ENCODE data around the gene INO80E. TPM values are rescaled to one million over a fixed set of nuclear protein-coding genes. Genes with fewer than 3 reads are reported as not detected.
"Not testable (repeated sequence)": the region's sequence is repeated elsewhere in the genome, so short reads cannot be mapped to it uniquely, and the experiment has no call there.

INO80E gene
- polyA plus RNA-seq, 3 donors: 37.3 to 69.5 (median 50.1) TPM

- 59 to 74% (median 72%) methylated on average over 8 of the region's 8 CpGs for WGBS, 3 donors
- no peak overlapping the region for H3K27ac ChIP-seq (ENCODE audit: low read depth, low read length)
These were observed 20.7 kb downstream of the INO80E start for GRCh38 chr16:30016555-30017276.

- WGBS, 3 donors: 94 to 98% (median 97%) methylated on average over 2 of the region's 2 CpGs
- H3K27ac ChIP-seq (ENCODE audit: low read depth, low read length): no peak overlapping the region
These were observed 21.2 kb downstream of the INO80E start for GRCh38 chr16:30017277-30017656.

GRCh38 chr16:30017937-30018336, 21.9 kb downstream of the INO80E start:
- WGBS, 3 donors: 79 to 87% (median 84%) methylated on average over 4 of the region's 4 CpGs
- not testable (repeated sequence) for H3K27ac ChIP-seq (ENCODE audit: low read depth, low read length)

GRCh38 chr16:30018731-30019158, 22.7 kb downstream of the INO80E start:
- 58 to 81% (median 77%) methylated on average over 4 of the region's 4 CpGs for WGBS, 3 donors
- H3K27ac ChIP-seq (ENCODE audit: low read depth, low read length): no peak overlapping the region

- no peak within 1 kb of the TSS for H3K27ac ChIP-seq (ENCODE audit: low read depth, low read length)
- 79 to 83% (median 79%) methylated on average over 6 of the region's 6 CpGs for WGBS, 3 donors
These were observed 26.8 kb downstream of the INO80E start, which contains the start of gene C16orf92 for GRCh38 chr16:30022887-30023286. C16orf92 (plus strand) TSS chr16:30023198; CDS start chr16:30023341, 143 bp downstream.

- 75 to 88% (median 85%) methylated on average over 11 of the region's 11 CpGs for WGBS, 3 donors
- H3K27ac ChIP-seq (ENCODE audit: low read depth, low read length): no peak overlapping the region
These were observed 27.5 kb downstream of the INO80E start for GRCh38 chr16:30023586-30023985.

- WGBS, 3 donors: 65 to 85% (median 73%) methylated on average over 15 to 16 of the region's 16 CpGs
These were observed 28.4 kb downstream of the INO80E start for GRCh38 chr16:30024451-30024850.

GRCh38 chr16:30025156-30025555, 29.1 kb downstream of the INO80E start:
- WGBS, 3 donors: 58 to 70% (median 66%) methylated on average over 16 to 20 of the region's 20 CpGs
- no peak overlapping the region for H3K27ac ChIP-seq (ENCODE audit: low read depth, low read length)

More at GRCh38 chr16:30024451-30024850, 28.4 kb downstream of the INO80E start:
- H3K27ac ChIP-seq (ENCODE audit: low read depth, low read length): no peak overlapping the region

- WGBS, 3 donors: 52 to 72% (median 59%) methylated on average over 7 of the region's 7 CpGs
- no peak overlapping the region for H3K27ac ChIP-seq (ENCODE audit: low read depth, low read length)
These were observed 29.5 kb downstream of the INO80E start for GRCh38 chr16:30025574-30025973.

- 88 to 92% (median 91%) methylated on average over 17 to 18 of the region's 18 CpGs for WGBS, 3 donors
These were observed 30.4 kb downstream of the INO80E start for GRCh38 chr16:30026449-30026848.

GRCh38 chr16:30027588-30028437, 31.8 kb downstream of the INO80E start:
- H3K27ac ChIP-seq (ENCODE audit: low read depth, low read length): no peak overlapping the region
- WGBS, 3 donors: 33 to 42% (median 40%) methylated on average over 12 to 13 of the region's 13 CpGs

More at GRCh38 chr16:30026449-30026848, 30.4 kb downstream of the INO80E start:
- no peak overlapping the region for H3K27ac ChIP-seq (ENCODE audit: low read depth, low read length)

GRCh38 chr16:30028438-30029076, 32.5 kb downstream of the INO80E start:
- H3K27ac ChIP-seq (ENCODE audit: low read depth, low read length): no peak overlapping the region
- 14 to 21% (median 17%) methylated on average over 16 to 18 of the region's 18 CpGs for WGBS, 3 donors

GRCh38 chr16:30030011-30030685, 34.1 kb downstream of the INO80E start:
- WGBS, 3 donors: 18 to 29% (median 27%) methylated on average over 23 of the region's 23 CpGs
- H3K27ac ChIP-seq (ENCODE audit: low read depth, low read length): no peak overlapping the region

GRCh38 chr16:30030841-30031413, 34.9 kb downstream of the INO80E start, which contains the start of gene TLCD3B:
TLCD3B (minus strand) TSS chr16:30031271; CDS start chr16:30030527, 744 bp downstream.
- H3K27ac ChIP-seq (ENCODE audit: low read depth, low read length): no peak within 1 kb of the TSS
- WGBS, 3 donors: 1 to 2% (median 1%) methylated on average over 17 to 27 of the region's 27 CpGs

GRCh38 chr16:30031477-30031918, 35.5 kb downstream of the INO80E start:
- 14 to 23% (median 16%) methylated on average over 11 of the region's 11 CpGs for WGBS, 3 donors
- no peak overlapping the region for H3K27ac ChIP-seq (ENCODE audit: low read depth, low read length)

GRCh38 chr16:30032083-30032819, 36.2 kb downstream of the INO80E start:
- no peak overlapping the region for H3K27ac ChIP-seq (ENCODE audit: low read depth, low read length)
- 23 to 25% (median 24%) methylated on average over 12 of the region's 12 CpGs for WGBS, 3 donors

GRCh38 chr16:30033270-30033669, 37.2 kb downstream of the INO80E start:
- H3K27ac ChIP-seq (ENCODE audit: low read depth, low read length): no peak overlapping the region
- WGBS, 3 donors: 64 to 76% (median 64%) methylated on average over 7 of the region's 7 CpGs
